Coronary artery (tissue), 2 donors: ENCODE results near the gene MORN5.

Experiments
- DNase-seq: peaks from one replicate; pipeline ENCODE4 v3.0.0-alpha.2; 2017; ENCODE audit warnings: low spot score
- H3K27ac ChIP-seq, 2 donors: fragments of 200-600 bp; sonication (generic); one replicate each; pipeline ENCODE4 v1.5.1; 2016 to 2019
- H3K4me3 ChIP-seq: fragments of 200-600 bp; sonication (generic); 2 replicates; pipeline ENCODE4 v1.5.1; 2016; ENCODE audit warnings: mild to moderate bottlenecking, moderate library complexity
- TF ChIP-seq, protein P1 (sequence below): fragments of 200-600 bp; sonication (generic); IDR thresholded peaks from one replicate; pipeline ENCODE4 v1.5.1; 2019; ENCODE audit warnings: antibody characterized with exemption

The MORN5 gene

GRCh38 chr9:122144836-122145591 is 14.7 kb upstream of the MORN5 start:
- H3K27ac ChIP-seq: no peak overlapping the region
- H3K4me3 ChIP-seq: no peak overlapping the region
- no peak for DNase-seq
- TF ChIP-seq, protein P1, sequence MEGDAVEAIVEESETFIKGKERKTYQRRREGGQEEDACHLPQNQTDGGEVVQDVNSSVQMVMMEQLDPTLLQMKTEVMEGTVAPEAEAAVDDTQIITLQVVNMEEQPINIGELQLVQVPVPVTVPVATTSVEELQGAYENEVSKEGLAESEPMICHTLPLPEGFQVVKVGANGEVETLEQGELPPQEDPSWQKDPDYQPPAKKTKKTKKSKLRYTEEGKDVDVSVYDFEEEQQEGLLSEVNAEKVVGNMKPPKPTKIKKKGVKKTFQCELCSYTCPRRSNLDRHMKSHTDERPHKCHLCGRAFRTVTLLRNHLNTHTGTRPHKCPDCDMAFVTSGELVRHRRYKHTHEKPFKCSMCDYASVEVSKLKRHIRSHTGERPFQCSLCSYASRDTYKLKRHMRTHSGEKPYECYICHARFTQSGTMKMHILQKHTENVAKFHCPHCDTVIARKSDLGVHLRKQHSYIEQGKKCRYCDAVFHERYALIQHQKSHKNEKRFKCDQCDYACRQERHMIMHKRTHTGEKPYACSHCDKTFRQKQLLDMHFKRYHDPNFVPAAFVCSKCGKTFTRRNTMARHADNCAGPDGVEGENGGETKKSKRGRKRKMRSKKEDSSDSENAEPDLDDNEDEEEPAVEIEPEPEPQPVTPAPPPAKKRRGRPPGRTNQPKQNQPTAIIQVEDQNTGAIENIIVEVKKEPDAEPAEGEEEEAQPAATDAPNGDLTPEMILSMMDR: no peak

DNA sequence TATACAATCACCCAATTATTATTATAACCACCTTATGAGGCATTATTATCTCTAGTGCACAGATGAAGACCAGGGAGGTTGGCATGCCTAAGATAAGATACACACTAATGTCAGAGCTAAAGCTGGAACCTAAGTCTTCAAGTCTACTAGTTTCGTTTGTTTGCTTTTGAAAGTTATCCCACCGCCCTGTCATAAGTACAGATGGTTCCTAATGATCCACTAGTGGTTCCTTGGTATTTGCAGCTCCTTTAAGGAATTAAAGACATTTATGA is 14.2 kb upstream of the MORN5 start:
- no peak overlapping the region for H3K27ac ChIP-seq
- TF ChIP-seq, protein P1: no peak
- no peak overlapping the region for H3K4me3 ChIP-seq
- DNase-seq: no peak

DNA sequence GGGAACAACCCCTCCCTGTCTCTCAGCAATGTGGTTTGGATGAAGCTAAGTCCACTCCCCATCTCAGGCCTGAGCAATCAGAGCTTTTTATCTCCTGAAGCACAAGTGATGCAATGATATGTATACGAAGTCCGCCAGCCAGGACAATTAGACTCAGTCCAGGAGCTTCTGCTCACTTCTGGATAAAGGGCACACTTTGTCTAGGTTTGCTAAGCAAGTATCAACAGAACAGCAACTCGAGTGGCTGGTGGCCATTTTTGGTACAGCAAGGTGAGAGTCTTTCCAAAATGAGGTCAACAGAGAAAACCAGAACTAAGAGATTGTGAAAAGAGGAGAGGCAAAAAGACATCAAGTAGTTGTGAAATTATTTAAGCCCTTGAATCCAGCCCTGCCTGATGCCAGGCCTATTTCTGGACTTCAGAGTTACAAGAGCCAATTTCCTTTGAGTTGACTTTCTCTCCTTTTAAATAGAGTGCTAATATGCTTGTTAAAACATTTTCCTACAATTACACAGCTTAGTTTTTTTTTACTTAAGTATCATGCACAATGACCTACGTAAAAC is 8.4 kb upstream of the MORN5 start:
- no peak for DNase-seq
- H3K4me3 ChIP-seq: no peak overlapping the region
- TF ChIP-seq, protein P1: no peak
- H3K27ac ChIP-seq: no peak overlapping the region

GRCh38 chr9:122155796-122156195 is 3.9 kb upstream of the MORN5 start:
- DNase-seq: no peak
- TF ChIP-seq, protein P1: no peak
- H3K27ac ChIP-seq: no peak overlapping the region
- H3K4me3 ChIP-seq: no peak overlapping the region

DNA sequence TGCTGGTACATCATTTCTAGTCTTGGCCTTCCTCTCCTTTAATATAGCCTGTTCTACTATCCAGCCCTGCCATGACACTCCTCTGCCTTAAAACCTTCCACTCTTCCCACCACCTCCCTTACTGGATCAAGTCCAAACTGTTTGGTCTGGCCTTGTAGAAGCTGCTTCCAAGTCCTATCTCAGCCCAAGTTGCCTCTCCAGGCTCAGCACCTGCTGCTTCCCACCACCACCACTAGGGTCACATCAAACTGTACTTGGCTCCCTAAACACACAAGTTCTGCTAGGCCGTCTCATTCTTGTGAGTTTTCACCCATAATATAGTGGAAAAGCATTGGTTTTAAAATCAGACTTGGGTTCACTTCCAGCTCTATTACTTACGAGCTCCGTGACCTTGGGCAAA is 1.5 kb upstream of the MORN5 start:
- TF ChIP-seq, protein P1: no peak
- H3K4me3 ChIP-seq: peak overlapping the region; percentile 1
- no peak overlapping the region for H3K27ac ChIP-seq
- no peak for DNase-seq

- peak overlapping the region; percentile 84 for H3K4me3 ChIP-seq
- no peak overlapping the region for H3K27ac ChIP-seq
- DNase-seq: no peak
- TF ChIP-seq, protein P1: no peak
These were observed 178 bp downstream of the MORN5 start for GRCh38 chr9:122159925-122160246.

GRCh38 chr9:122162415-122162814 is 2.7 kb downstream of the MORN5 start:
- no peak overlapping the region for H3K4me3 ChIP-seq
- H3K27ac ChIP-seq: no peak overlapping the region
- DNase-seq: no peak
- TF ChIP-seq, protein P1: no peak
